Sigmoid colon (tissue), 7 donors: ENCODE measurements around the gene SAMM50. TPM values are rescaled to one million over a fixed set of nuclear protein-coding genes. Genes with fewer than 3 reads are reported as not detected.

Experiments
- DNase-seq: peaks from one replicate; pipeline ENCODE4 v3.0.0-alpha.2; 2019
- H3K27ac ChIP-seq, 4 donors: fragments of 200-600 bp; sonication (generic); one replicate each; pipeline ENCODE4 v1.5.1; 2016 to 2019; ENCODE audit warnings: mild to moderate bottlenecking in 1 of 4
- H3K27me3 ChIP-seq, 3 donors: fragments of 200-600 bp; sonication (generic); one replicate each; pipeline ENCODE4 v1.5.1; 2019; ENCODE audit warnings: mild to moderate bottlenecking in 1 of 3
- H3K36me3 ChIP-seq, 4 donors: fragments of 200-600 bp; sonication (generic); one replicate each; pipeline ENCODE4 v1.5.1; 2016 to 2019
- H3K4me1 ChIP-seq, 4 donors: fragments of 200-600 bp; sonication (generic); one replicate each; pipeline ENCODE4 v1.5.1; 2017 to 2019
- H3K4me3 ChIP-seq, 4 donors: fragments of 200-600 bp; sonication (generic); one replicate each; pipeline ENCODE4 v1.5.1; 2017 to 2019; ENCODE audit warnings: mild to moderate bottlenecking in 2 of 4, moderate library complexity in 1 of 4
- H3K9me3 ChIP-seq, 4 donors: fragments of 200-600 bp in 3 of 4; sonication (generic) in 3 of 4; one replicate each; pipeline versions ENCODE4 v1.5.1 to v1.6.1; 2013 to 2019
- EP300 ChIP-seq, 4 donors: sonication (generic); formaldehyde crosslinking; IDR thresholded peaks; one replicate each; pipeline ENCODE4 v1.6.1; 2017; ENCODE audit warnings: antibody characterized with exemption in 4 of 4
- POLR2A ChIP-seq, 2 donors: fragments of 450-650 bp; IDR thresholded peaks; one replicate each; pipeline ENCODE4 v1.6.1; 2016; ENCODE audit warnings: antibody characterized with exemption in 2 of 2, mild to moderate bottlenecking in 2 of 2, moderate library complexity in 2 of 2
- POLR2AphosphoS5 ChIP-seq, 4 donors: sonication (generic); formaldehyde crosslinking; IDR thresholded peaks; one replicate each; pipeline ENCODE4 v1.6.1; 2017; ENCODE audit warnings: antibody characterized with exemption in 4 of 4
- WGBS, 2 donors: extraction: QIAGEN DNeasy Blood & Tissue Kit; methylation state at CpG; one replicate each; pipeline ENCODE4 v1.1.7; 2013; 5-methylcytosine and 5-hydroxymethylcytosine counted together
- intact Hi-C: fragments of 100-400 bp; cut with DNase I; formaldehyde crosslinking; loops from one replicate; pipeline ENCODE4 v1.15.1; 2023
- polyA plus RNA-seq, 3 donors: library from polyadenylated mRNA; stranded (reverse); fragments of 200-250 nt; gene quantifications; one replicate each; pipeline ENCODE4 v1.2.3, GENCODE V29; 2013
- total RNA-seq, 4 donors: library from RNA; depleted of rRNA; stranded (reverse); fragments of >200 nt; gene quantifications; one replicate each; pipeline ENCODE4 v1.1.0, GENCODE V29; 2016
- TF ChIP-seq, protein P1 (sequence below), 4 experiments: fragments of 450-650 bp in 3 of 4; fragments of 200-600 bp in 1 of 4; IDR thresholded peaks; one replicate each; pipeline ENCODE4 v1.5.1; 2016 to 2019; ENCODE audit warnings: antibody characterized with exemption in 4 of 4, mild to moderate bottlenecking in 3 of 4, moderate library complexity in 2 of 4
- donor health status: healthy with polysubstance abuse.
- donor health status: Bipolar disorder and iron deficiency.
- donor health status: healthy.

The SAMM50 gene
- total and polyA plus RNA-seq, 7 donors = 21.3 to 46.5 (median 33.0) TPM

GRCh38 chr22:43957871-43958270 lies 2.6 kb downstream of the SAMM50 start:
- Histone ChIP-seq H3K27ac (no peak overlapping the region), H3K9me3 (no peaks in the 10 kb centered on the region), H3K36me3 (no peaks in the 10 kb centered on the region), H3K4me3 (no peak overlapping the region), H3K27me3 (no peaks in the 10 kb centered on the region), H3K4me1 (peaks cover 0 to 30% (median 27%) of the 10 kb centered on the region in 4 donors)
- 83 to 89% methylated on average over 11 of the region's 11 CpGs for WGBS, 2 donors
- intact Hi-C loops = no loop called here
- peak; percentile 19 for DNase-seq
- no peak for TF ChIP-seq POLR2AphosphoS5 (IDR thresholded peaks at IDR 0.05)
- TF ChIP-seq, protein P1, sequence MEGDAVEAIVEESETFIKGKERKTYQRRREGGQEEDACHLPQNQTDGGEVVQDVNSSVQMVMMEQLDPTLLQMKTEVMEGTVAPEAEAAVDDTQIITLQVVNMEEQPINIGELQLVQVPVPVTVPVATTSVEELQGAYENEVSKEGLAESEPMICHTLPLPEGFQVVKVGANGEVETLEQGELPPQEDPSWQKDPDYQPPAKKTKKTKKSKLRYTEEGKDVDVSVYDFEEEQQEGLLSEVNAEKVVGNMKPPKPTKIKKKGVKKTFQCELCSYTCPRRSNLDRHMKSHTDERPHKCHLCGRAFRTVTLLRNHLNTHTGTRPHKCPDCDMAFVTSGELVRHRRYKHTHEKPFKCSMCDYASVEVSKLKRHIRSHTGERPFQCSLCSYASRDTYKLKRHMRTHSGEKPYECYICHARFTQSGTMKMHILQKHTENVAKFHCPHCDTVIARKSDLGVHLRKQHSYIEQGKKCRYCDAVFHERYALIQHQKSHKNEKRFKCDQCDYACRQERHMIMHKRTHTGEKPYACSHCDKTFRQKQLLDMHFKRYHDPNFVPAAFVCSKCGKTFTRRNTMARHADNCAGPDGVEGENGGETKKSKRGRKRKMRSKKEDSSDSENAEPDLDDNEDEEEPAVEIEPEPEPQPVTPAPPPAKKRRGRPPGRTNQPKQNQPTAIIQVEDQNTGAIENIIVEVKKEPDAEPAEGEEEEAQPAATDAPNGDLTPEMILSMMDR (IDR thresholded peaks at IDR 0.05) = no peak
- no peak for TF ChIP-seq EP300 (IDR thresholded peaks at IDR 0.05)
- no peak for TF ChIP-seq POLR2A (IDR thresholded peaks at IDR 0.05)

- Histone ChIP-seq H3K36me3 (peaks cover 29 to 63% (median 50%) of the 10 kb centered on the region in 4 donors), H3K4me1 (no peaks in the 10 kb centered on the region), H3K27me3 (no peaks in the 10 kb centered on the region), H3K4me3 (no peak overlapping the region), H3K9me3 (no peaks in the 10 kb centered on the region), H3K27ac (no peak overlapping the region)
- no peak for DNase-seq
- intact Hi-C loops = no loop called here
- 96% methylated on average over 10 of the region's 10 CpGs for WGBS, 2 donors
- no peak for TF ChIP-seq POLR2A (IDR thresholded peaks at IDR 0.05)
- TF ChIP-seq POLR2AphosphoS5 (IDR thresholded peaks at IDR 0.05) = no peak
- no peak for TF ChIP-seq EP300 (IDR thresholded peaks at IDR 0.05)
- TF ChIP-seq, protein P1 (IDR thresholded peaks at IDR 0.05) = no peak
Measured at GRCh38 chr22:43964314-43964857, 9.1 kb downstream of the SAMM50 start.

DNA sequence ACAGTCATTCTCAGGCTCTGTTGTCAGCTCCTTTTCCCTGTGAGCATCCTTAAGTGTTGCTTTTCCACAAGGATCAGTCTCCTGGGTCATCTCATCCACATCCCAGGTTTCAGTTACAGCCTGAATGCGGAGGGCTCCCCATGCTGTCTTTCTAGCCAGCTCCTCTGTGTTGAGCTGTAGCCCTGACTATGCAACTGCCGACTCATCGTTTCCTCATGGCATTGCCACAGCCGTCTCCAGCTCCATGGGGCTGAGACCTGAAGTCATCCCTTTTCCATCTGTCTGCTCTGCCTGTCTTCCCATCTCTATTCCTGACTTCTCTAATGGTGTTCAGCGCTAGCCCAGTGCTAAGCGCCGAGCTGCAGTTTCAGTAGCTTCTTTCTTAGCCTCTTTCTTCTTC lies 11.8 kb downstream of the SAMM50 start:
- Histone ChIP-seq H3K4me3 (no peak overlapping the region), H3K36me3 (peaks cover 29 to 89% (median 57%) of the 10 kb centered on the region in 4 donors), H3K9me3 (no peaks in the 10 kb centered on the region), H3K4me1 (no peaks in the 10 kb centered on the region), H3K27ac (no peak overlapping the region), H3K27me3 (no peaks in the 10 kb centered on the region)
- no peak for TF ChIP-seq POLR2AphosphoS5 (IDR thresholded peaks at IDR 0.05)
- TF ChIP-seq, protein P1 (IDR thresholded peaks at IDR 0.05) = no peak
- no peak for TF ChIP-seq POLR2A (IDR thresholded peaks at IDR 0.05)
- no peak for TF ChIP-seq EP300 (IDR thresholded peaks at IDR 0.05)
- no peak for DNase-seq
- intact Hi-C loops = no loop called here
- 95% methylated on average over 7 of the region's 7 CpGs for WGBS, 2 donors

- H3K27ac ChIP-seq = no peak overlapping the region
- H3K9me3 ChIP-seq = no peaks in the 10 kb centered on the region
- TF ChIP-seq POLR2A (IDR thresholded peaks at IDR 0.05) = no peak
- no peak for TF ChIP-seq EP300 (IDR thresholded peaks at IDR 0.05)
- TF ChIP-seq, protein P1 (IDR thresholded peaks at IDR 0.05) = no peak
- no peak for TF ChIP-seq POLR2AphosphoS5 (IDR thresholded peaks at IDR 0.05)
- 97 to 98% methylated on average over 7 of the region's 7 CpGs for WGBS, 2 donors
- H3K4me1 ChIP-seq = no peaks in the 10 kb centered on the region
- peaks cover 38 to 99% (median 64%) of the 10 kb centered on the region in 4 donors for H3K36me3 ChIP-seq
- H3K4me3 ChIP-seq = no peak overlapping the region
- no peaks in the 10 kb centered on the region for H3K27me3 ChIP-seq
- intact Hi-C loops = no loop called here
- DNase-seq = peak; percentile 4
Measured at GRCh38 chr22:43968614-43969013, 13.4 kb downstream of the SAMM50 start.
